Measurements from ENCODE around the gene TRPM4.
"Not testable (repeated sequence)": the region's sequence is repeated elsewhere in the genome, so short reads cannot be mapped to it uniquely, and the experiment has no call there.

The TRPM4 gene

DNA sequence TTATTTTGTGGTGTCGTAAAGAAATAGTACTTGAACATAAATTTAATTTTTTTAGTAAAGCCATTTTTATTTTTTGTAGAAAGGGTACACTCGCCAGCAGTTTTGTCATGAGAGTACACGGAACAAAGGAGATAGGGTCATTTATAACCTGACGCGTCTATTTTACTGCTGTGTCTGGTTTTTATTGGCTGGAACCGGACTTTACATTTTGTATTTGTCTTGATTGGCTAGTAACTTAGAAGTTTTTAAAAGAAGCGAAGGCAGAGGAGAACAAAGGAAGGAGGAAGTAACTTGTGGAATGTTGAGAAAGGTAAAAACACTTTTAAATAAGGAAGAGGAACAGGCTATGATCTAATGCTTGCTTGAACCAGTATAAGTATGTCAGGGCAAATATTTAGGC lies 43.5 kb downstream of the TRPM4 start:
- no peak overlapping the region for H3K4me2 ChIP-seq (ENCODE audit: low read depth, low read length, poor library complexity, severe bottlenecking)
- H3K36me3 ChIP-seq (ENCODE audit: low read length) = no peaks in the 10 kb centered on the region

DNA sequence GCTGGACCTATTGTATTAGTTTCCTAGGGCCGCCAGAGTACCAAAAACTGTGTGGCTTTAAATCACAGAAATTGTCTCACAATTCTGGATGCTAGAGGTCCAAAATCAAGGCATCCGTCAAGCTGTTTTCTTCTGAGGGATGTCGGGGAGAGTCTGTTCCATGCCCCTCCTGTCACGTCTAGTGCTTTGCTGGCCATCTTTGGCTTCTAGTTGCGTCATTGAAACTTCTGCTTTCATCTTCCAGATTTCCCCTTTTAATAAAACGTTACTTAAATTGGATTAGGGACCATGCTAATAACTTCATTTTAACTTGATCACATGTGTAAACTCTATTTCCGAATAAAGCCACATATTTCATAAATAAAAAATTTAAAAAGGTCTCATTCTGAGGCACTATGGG lies 47.5 kb downstream of the TRPM4 start:
- H3K9me2 ChIP-seq (replicated peaks; ENCODE audit: insufficient read depth, low read length) = no peaks in the 10 kb centered on the region
- H3K9me3 ChIP-seq (ENCODE audit: insufficient read depth, low read length) = no peaks in the 10 kb centered on the region
- H2AFZ ChIP-seq (ENCODE audit: low read depth, low read length, severe bottlenecking) = no peak overlapping the region
- TF ChIP-seq, protein P1, sequence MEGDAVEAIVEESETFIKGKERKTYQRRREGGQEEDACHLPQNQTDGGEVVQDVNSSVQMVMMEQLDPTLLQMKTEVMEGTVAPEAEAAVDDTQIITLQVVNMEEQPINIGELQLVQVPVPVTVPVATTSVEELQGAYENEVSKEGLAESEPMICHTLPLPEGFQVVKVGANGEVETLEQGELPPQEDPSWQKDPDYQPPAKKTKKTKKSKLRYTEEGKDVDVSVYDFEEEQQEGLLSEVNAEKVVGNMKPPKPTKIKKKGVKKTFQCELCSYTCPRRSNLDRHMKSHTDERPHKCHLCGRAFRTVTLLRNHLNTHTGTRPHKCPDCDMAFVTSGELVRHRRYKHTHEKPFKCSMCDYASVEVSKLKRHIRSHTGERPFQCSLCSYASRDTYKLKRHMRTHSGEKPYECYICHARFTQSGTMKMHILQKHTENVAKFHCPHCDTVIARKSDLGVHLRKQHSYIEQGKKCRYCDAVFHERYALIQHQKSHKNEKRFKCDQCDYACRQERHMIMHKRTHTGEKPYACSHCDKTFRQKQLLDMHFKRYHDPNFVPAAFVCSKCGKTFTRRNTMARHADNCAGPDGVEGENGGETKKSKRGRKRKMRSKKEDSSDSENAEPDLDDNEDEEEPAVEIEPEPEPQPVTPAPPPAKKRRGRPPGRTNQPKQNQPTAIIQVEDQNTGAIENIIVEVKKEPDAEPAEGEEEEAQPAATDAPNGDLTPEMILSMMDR (IDR thresholded peaks at IDR 0.05; ENCODE audit: insufficient read depth, low read length, poor library complexity, severe bottlenecking) = no peak
- no peak for TF ChIP-seq EZH2phosphoT487 (conservative IDR thresholded peaks at IDR 0.05; ENCODE audit: low read length)
- no peaks in the 10 kb centered on the region for H3K79me2 ChIP-seq (ENCODE audit: insufficient read depth, low read length)
- H3K27ac ChIP-seq (ENCODE audit: low read depth, low read length) = no peak overlapping the region
- H3K36me3 ChIP-seq (ENCODE audit: low read length) = no peaks in the 10 kb centered on the region
- H3K27me3 ChIP-seq (ENCODE audit: low read length) = no peaks in the 10 kb centered on the region
- no peak overlapping the region for H3K4me2 ChIP-seq (ENCODE audit: low read depth, low read length, poor library complexity, severe bottlenecking)
- no peak overlapping the region for H3K4me3 ChIP-seq (ENCODE audit: insufficient read depth, low read length, poor library complexity, severe bottlenecking)
- H4K20me1 ChIP-seq (ENCODE audit: low read depth, low read length) = no peaks in the 10 kb centered on the region
- H3F3A ChIP-seq (ENCODE audit: insufficient read depth) = peaks cover 6% of the 10 kb centered on the region; the same call in 1 of the 2 replicates
- no peak overlapping the region for H3K9ac ChIP-seq (ENCODE audit: low read length)

More for the DNA sequence above, 43.5 kb downstream of the TRPM4 start:
- TF ChIP-seq EZH2phosphoT487 (conservative IDR thresholded peaks at IDR 0.05; ENCODE audit: low read length) = no peak
- TF ChIP-seq, protein P1 (IDR thresholded peaks at IDR 0.05; ENCODE audit: insufficient read depth, low read length, poor library complexity, severe bottlenecking) = no peak
- H3K27ac ChIP-seq (ENCODE audit: low read depth, low read length) = no peak overlapping the region
- no peaks in the 10 kb centered on the region for H3K27me3 ChIP-seq (ENCODE audit: low read length)
- no peak overlapping the region for H2AFZ ChIP-seq (ENCODE audit: low read depth, low read length, severe bottlenecking)
- no peaks in the 10 kb centered on the region for H3K9me3 ChIP-seq (ENCODE audit: insufficient read depth, low read length)
- H3K9me2 ChIP-seq (replicated peaks; ENCODE audit: insufficient read depth, low read length) = no peaks in the 10 kb centered on the region
- no peaks in the 10 kb centered on the region for H4K20me1 ChIP-seq (ENCODE audit: low read depth, low read length)
- no peaks in the 10 kb centered on the region for H3F3A ChIP-seq (ENCODE audit: insufficient read depth)
- no peak overlapping the region for H3K4me3 ChIP-seq (ENCODE audit: insufficient read depth, low read length, poor library complexity, severe bottlenecking)
- H3K79me2 ChIP-seq (ENCODE audit: insufficient read depth, low read length) = no peaks in the 10 kb centered on the region
- H3K9ac ChIP-seq (ENCODE audit: low read length) = no peak overlapping the region

DNA sequence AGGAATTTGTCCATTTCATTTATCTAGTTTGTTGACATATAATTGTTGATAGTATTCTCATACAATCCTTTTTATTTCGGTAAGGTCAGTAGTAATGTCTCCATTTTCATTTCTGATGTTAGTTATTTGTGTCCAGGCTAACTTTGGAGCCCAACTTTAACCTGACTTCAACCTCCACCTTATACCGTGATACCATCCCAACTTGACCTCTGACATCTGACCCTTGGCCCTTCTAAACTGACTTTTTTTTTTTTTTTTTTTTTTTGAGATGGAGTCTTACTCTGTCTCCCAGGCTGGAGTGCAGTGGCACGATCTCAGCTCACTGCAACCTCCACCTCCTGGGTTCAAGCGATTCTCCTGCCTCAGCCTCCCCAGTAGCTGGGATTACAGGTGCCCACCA lies 51.9 kb downstream of the TRPM4 start:
- H3K9me2 ChIP-seq (replicated peaks; ENCODE audit: insufficient read depth, low read length); H3F3A ChIP-seq (ENCODE audit: insufficient read depth); H3K4me2 ChIP-seq (ENCODE audit: low read depth, low read length, poor library complexity, severe bottlenecking); H3K4me3 ChIP-seq (ENCODE audit: insufficient read depth, low read length, poor library complexity, severe bottlenecking); H3K9me3 ChIP-seq (ENCODE audit: insufficient read depth, low read length); H2AFZ ChIP-seq (ENCODE audit: low read depth, low read length, severe bottlenecking); H3K9ac ChIP-seq (ENCODE audit: low read length); H3K27ac ChIP-seq (ENCODE audit: low read depth, low read length); H3K36me3 ChIP-seq (ENCODE audit: low read length); H3K79me2 ChIP-seq (ENCODE audit: insufficient read depth, low read length); H4K20me1 ChIP-seq (ENCODE audit: low read depth, low read length); H3K27me3 ChIP-seq (ENCODE audit: low read length): not testable (repeated sequence)

DNA sequence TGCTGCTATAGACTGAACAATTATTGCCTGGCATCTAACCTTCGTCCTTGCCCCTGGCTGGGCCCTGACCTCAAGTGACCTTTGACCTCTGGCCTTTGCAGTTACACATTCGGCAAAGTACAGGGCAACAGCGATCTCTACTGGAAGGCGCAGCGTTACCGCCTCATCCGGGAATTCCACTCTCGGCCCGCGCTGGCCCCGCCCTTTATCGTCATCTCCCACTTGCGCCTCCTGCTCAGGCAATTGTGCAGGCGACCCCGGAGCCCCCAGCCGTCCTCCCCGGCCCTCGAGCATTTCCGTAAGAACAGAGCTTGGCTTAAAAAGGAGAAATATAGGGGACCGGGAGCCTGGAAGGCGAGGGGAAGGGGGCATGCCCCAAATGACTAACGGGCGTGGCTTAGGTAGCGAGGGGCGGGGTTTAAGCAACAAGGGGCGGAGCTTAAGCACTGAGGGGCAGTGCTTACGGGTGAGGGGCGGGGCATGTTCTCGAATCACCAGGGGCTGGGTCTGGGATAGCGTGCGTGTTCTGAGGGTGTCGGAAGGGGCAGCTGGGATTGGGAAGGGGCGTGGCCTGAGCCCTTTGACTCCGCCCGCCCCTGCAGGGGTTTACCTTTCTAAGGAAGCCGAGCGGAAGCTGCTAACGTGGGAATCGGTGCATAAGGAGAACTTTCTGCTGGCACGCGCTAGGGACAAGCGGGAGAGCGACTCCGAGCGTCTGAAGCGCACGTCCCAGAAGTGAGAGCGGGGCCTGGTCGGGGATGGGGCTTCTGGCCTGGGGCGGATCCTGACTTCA lies 52.7 kb downstream of the TRPM4 start:
- Histone ChIP-seq H3K9ac (ENCODE audit: low read length) (no peak overlapping the region), H3K79me2 (ENCODE audit: insufficient read depth, low read length) (no peaks in the 10 kb centered on the region), H3K4me2 (ENCODE audit: low read depth, low read length, poor library complexity, severe bottlenecking) (no peak overlapping the region), H4K20me1 (ENCODE audit: low read depth, low read length) (no peaks in the 10 kb centered on the region), H3K9me2 (replicated peaks; ENCODE audit: insufficient read depth, low read length) (no peaks in the 10 kb centered on the region), H3K4me3 (ENCODE audit: insufficient read depth, low read length, poor library complexity, severe bottlenecking) (no peak overlapping the region), H3K9me3 (ENCODE audit: insufficient read depth, low read length) (no peaks in the 10 kb centered on the region), H3K27ac (ENCODE audit: low read depth, low read length) (no peak overlapping the region), H3F3A (ENCODE audit: insufficient read depth) (peaks cover 6% of the 10 kb centered on the region; the same call in 1 of the 2 replicates), H2AFZ (ENCODE audit: low read depth, low read length, severe bottlenecking) (no peak overlapping the region), H3K27me3 (ENCODE audit: low read length) (no peaks in the 10 kb centered on the region), H3K36me3 (ENCODE audit: low read length) (no peaks in the 10 kb centered on the region)
- TF ChIP-seq, protein P1 (IDR thresholded peaks at IDR 0.05; ENCODE audit: insufficient read depth, low read length, poor library complexity, severe bottlenecking) = no peak
- TF ChIP-seq EZH2phosphoT487 (conservative IDR thresholded peaks at IDR 0.05; ENCODE audit: low read length) = no peak

Data from SU-DHL-6 (cell line).